GM12864 (cell line): ENCODE results near the gene OR2A5.
"Not testable (repeated sequence)": the region's sequence is repeated elsewhere in the genome, so short reads cannot be mapped to it uniquely, and the experiment has no call there.

Source experiments
- DNase-seq: peaks from one replicate; pipeline ENCODE4 v3.0.0-alpha.2; 2011; ENCODE audit warnings: low read depth
- H3K4me3 ChIP-seq: 2 replicates; pipeline ENCODE4 v1.5.1; 2011; ENCODE audit warnings: mild to moderate bottlenecking, low read depth, low read length, control low read depth
- TF ChIP-seq, protein P1 (sequence below): IDR thresholded peaks from 2 replicates; pipeline ENCODE4 v1.5.1; 2011; ENCODE audit warnings: low read depth, mild to moderate bottlenecking, moderate library complexity, low read length, control low read depth, inconsistent platforms; ENCODE audit errors: missing control alignments

OR2A5 gene

DNA sequence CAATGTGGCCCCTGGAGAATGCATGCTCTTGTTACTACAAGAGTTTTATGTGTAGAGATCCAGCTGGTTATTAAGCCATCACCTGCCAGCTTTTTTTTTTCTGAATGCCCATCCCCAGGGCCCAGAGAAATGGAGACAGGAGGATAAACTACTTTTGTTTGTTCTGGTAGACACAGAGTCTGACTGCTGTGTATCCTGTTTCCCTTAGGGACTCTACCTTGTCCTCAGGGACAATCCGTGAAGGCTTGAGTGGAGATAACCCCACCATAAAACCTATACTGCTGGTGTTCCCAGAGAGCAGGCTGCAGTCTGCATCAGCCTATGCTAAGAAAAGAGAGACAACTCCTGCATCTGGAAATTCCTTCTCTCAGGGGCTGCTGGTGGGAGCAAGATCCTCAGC lies at the start of gene OR2A5:
TSS of gene OR2A5 (plus strand) at position 301 of the 400 bp plus-strand sequence. CDS start 1,454 bp downstream, outside the sequence.
- no peak for DNase-seq
- no peak within 1 kb of the TSS for H3K4me3 ChIP-seq
- TF ChIP-seq, protein P1, sequence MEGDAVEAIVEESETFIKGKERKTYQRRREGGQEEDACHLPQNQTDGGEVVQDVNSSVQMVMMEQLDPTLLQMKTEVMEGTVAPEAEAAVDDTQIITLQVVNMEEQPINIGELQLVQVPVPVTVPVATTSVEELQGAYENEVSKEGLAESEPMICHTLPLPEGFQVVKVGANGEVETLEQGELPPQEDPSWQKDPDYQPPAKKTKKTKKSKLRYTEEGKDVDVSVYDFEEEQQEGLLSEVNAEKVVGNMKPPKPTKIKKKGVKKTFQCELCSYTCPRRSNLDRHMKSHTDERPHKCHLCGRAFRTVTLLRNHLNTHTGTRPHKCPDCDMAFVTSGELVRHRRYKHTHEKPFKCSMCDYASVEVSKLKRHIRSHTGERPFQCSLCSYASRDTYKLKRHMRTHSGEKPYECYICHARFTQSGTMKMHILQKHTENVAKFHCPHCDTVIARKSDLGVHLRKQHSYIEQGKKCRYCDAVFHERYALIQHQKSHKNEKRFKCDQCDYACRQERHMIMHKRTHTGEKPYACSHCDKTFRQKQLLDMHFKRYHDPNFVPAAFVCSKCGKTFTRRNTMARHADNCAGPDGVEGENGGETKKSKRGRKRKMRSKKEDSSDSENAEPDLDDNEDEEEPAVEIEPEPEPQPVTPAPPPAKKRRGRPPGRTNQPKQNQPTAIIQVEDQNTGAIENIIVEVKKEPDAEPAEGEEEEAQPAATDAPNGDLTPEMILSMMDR = no peak

DNA sequence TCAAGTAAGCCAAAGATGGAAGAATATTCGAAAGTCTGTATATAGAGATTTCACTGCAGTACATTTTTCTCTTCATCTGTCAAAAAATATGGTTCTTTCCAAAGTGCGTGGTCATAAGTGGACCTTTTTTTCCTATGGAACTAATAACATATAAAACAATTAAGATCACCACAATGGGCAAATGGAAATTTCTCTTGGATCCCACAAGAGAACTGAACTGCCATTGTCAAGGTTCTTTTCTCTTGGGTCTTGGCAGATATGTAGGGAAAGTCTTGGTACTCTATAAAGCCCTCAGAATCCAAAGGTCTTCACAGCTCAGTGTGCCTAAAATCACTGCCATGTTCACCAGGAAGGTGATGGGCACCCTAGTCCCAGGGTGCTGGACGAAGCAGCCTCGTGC lies 48.7 kb upstream of the OR2A5 start, which contains the start of gene OR6B1:
TSS of gene OR6B1 (plus strand) at position 301 of the 400 bp plus-strand sequence. CDS start 3,677 bp downstream, outside the sequence.
- DNase-seq = no peak
- H3K4me3 ChIP-seq = no peak within 1 kb of the TSS
- TF ChIP-seq, protein P1 = no peak

DNA sequence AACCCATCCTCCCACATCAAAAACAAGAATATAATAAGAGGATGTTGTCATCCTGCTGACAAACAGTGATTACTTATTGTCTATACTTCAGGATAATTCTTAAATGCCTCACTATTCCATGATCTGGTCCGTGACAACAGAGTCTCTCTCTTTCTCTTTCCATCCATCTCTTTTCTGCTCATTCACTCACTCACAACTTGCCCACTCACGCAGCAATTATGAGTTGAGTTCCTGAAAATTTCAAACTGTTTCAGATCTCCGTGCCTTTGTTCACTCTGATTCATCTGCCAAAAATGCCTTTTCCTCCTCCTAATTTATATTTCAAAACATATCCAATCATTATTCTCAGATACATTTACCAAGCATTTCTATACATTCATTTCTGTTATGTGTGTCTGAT lies 47.2 kb upstream of the OR2A5 start:
- H3K4me3 ChIP-seq = no peak overlapping the region
- no peak for DNase-seq
- TF ChIP-seq, protein P1 = no peak

GRCh38 chr7:144004703-144005102 lies 44.0 kb upstream of the OR2A5 start:
- H3K4me3 ChIP-seq = no peak overlapping the region
- TF ChIP-seq, protein P1 = no peak
- no peak for DNase-seq

DNA sequence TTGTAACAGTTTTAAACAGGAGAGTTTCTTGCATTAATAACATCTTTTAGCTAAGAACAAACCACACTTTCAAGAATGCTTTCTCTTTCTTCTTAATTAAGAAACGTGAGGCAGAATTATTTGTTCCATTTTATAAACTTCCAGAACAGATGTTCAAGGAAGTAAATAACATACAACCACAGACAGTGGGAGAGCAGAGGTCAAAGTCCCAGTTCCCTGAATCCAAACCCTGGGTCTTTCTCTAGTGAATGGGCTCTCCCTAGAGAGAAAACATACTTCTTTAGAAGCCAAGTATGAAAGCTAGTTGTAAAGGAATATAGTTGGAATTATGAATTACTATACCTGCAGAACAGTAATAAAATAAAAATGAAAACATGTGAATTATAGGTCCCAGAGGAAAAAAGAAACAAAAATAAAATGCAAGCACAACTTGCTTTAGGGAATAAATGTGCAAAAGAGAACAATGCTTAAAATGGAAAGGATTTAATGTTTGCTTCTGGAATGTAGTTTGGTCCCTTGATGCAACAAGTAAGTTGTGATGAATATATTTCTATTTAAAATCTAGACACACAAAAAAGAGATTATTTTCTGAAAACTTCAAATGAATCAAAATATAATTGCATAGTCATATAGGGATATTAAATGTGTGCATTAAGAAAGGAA lies 42.6 kb upstream of the OR2A5 start:
- TF ChIP-seq, protein P1 = no peak
- DNase-seq = no peak
- H3K4me3 ChIP-seq = no peak overlapping the region

DNA sequence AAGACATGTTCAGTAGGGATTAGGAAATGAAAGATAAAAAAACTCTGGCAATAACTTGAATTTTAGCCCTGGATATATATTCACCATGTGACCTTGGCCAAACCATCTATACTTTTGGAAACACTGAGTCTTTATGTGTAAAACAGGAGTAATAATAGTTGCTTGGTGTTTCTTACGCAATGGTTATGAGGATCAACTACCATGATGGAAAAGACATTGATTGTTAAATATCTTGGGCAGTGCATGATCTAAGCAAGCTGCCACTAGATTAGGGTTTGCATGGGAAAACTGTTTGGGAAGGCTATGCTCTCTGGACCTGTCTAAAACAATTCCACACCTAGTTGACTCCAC lies 42.1 kb upstream of the OR2A5 start:
- DNase-seq = no peak
- no peak overlapping the region for H3K4me3 ChIP-seq
- TF ChIP-seq, protein P1 = no peak

- no peak for DNase-seq
- H3K4me3 ChIP-seq = no peak overlapping the region
- TF ChIP-seq, protein P1 = no peak
These were observed 39.4 kb upstream of the OR2A5 start for GRCh38 chr7:144009361-144009760.

DNA sequence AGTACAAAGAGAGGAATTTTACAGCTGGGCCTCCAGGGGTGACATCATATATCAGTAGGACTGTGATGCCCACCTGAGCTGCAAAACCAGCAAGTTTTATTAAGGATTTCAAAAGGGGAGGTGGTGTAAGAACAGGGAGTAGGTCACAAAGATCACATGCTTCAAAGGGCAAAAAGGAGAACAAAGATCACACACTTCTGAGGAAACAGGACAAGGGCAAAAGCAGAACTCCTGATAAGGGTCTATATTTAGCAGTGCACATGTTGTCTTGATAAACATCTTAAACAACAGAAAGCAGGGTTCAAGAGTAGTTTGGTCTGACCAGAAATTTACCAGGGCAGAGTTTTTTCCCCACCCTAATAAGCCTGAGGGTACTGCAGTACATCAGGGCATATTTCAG lies 38.7 kb upstream of the OR2A5 start:
- not testable (repeated sequence) for H3K4me3 ChIP-seq, DNase-seq

DNA sequence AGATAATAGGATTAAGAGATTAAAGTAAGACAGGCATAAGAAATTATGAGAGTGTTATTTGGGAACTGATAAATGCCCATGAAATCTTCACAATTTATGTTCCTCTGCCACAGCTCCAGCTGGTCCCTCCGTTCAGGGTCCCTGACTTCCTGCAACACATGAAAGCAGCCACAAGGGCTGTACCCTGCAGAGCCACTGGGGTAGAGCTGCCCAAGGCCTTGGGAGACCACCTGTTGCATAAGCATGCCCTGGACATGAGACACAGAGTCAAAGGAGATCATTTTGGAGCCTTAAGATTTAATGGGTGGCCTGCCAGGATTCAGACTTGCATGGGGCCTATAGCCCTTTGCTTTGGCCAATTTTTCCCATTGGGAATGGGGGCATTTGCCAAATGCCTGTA lies 37.9 kb upstream of the OR2A5 start:
- not testable (repeated sequence) for H3K4me3 ChIP-seq, DNase-seq
